ENCODE data around the gene NRG3. TPM values are rescaled to one million over a fixed set of nuclear protein-coding genes. Genes with fewer than 3 reads are reported as not detected.

NRG3 gene
- total RNA-seq, 1 experiment from 2014 or later = not detected

DNA sequence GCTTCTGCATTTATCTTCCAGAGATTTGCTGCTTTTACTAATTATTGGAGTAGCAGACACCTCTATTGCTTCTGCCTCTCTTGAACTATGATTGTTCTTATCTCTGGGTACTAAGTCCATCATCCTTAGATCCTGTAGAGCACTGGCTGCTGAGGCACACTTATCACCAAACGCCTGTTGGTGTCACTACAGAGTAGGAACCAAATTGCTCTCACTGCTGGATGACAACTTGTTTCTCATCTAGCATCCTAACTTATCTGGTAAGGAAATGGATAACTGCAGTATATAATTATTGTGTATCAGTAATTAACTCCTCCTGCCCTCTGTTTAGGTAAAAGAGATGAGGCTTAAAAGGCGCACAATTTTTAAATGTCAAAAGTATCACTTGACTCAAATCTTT, 1059.4 kb downstream of the NRG3 start:
- intact Hi-C loops (cut with micrococcal nuclease) = no loop called here

More for the DNA sequence above, 1059.4 kb downstream of the NRG3 start:
- RAD21 ChIA-PET (ENCODE audit: low non-redundant PET in 1 of 2, low total read pairs in 2 of 2, uncharacterized antibody in 2 of 2, unreplicated experiment in 2 of 2) = no interaction called here
- DNase-seq (ENCODE audit: low read depth, low spot score) (no peak), ATAC-seq (no peak)
- Histone ChIP-seq H3K9me3 (ENCODE audit: control insufficient read depth in 1 of 2, insufficient read depth in 1 of 2, low read depth in 1 of 2, low read length in 2 of 2) (peaks cover 3 to 6% of the 10 kb centered on the region in 2 experiments; a peak in 2 of 4 replicates), H3K9ac (ENCODE audit: low read length) (no peak overlapping the region), H3K79me2 (ENCODE audit: insufficient read depth, low read length) (no peaks in the 10 kb centered on the region), H3K4me1 (ENCODE audit: control insufficient read depth in 1 of 2, insufficient read depth in 2 of 2, low read length in 2 of 2) (no peaks in the 10 kb centered on the region), H4K20me1 (ENCODE audit: insufficient read depth) (no peaks in the 10 kb centered on the region), H3K27me3 (ENCODE audit: insufficient read depth, low read length) (no peaks in the 10 kb centered on the region), H2AFZ (ENCODE audit: low read depth, low read length, poor library complexity, severe bottlenecking) (no peak overlapping the region), H3K9me2 (ENCODE audit: insufficient read depth) (no peaks in the 10 kb centered on the region), H3K27ac (ENCODE audit: low read depth, low read length) (no peak overlapping the region), H3K4me2 (ENCODE audit: low read length) (no peak overlapping the region), H3K4me3 (replicated peaks in 1 of 2; ENCODE audit: low read depth in 1 of 2, low read length in 2 of 2) (no peak overlapping the region), H3K36me3 (ENCODE audit: control insufficient read depth in 1 of 2, insufficient read depth in 2 of 2, low read length in 2 of 2) (no peaks in the 10 kb centered on the region)
- CTCF ChIA-PET = no interaction called here
- POLR2A ChIA-PET = no interaction called here
- no peak for TF ChIP-seq ZNF274 (IDR thresholded peaks at IDR 0.05; ENCODE audit: low read depth, low read length)
- TF ChIP-seq CBX3 (IDR thresholded peaks at IDR 0.05; ENCODE audit: low read depth) = no peak
- no peak for TF ChIP-seq EZH2 (IDR thresholded peaks at IDR 0.05)
- TF ChIP-seq CEBPB (IDR thresholded peaks at IDR 0.05; ENCODE audit: low read depth) = no peak
- TF ChIP-seq YY1 (IDR thresholded peaks at IDR 0.05; ENCODE audit: extremely low read depth, insufficient replicate concordance, low read depth, low read length) = no peak
- TF ChIP-seq SIN3A (IDR thresholded peaks at IDR 0.05; ENCODE audit: low read depth) = no peak
- no peak for TF ChIP-seq TCF7L2 (IDR thresholded peaks at IDR 0.05; ENCODE audit: borderline replicate concordance, extremely low read depth, insufficient read depth, insufficient read length)
- TF ChIP-seq, protein P1, sequence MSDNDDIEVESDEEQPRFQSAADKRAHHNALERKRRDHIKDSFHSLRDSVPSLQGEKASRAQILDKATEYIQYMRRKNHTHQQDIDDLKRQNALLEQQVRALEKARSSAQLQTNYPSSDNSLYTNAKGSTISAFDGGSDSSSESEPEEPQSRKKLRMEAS (IDR thresholded peaks at IDR 0.05) = no peak
- TF ChIP-seq, protein P2, sequence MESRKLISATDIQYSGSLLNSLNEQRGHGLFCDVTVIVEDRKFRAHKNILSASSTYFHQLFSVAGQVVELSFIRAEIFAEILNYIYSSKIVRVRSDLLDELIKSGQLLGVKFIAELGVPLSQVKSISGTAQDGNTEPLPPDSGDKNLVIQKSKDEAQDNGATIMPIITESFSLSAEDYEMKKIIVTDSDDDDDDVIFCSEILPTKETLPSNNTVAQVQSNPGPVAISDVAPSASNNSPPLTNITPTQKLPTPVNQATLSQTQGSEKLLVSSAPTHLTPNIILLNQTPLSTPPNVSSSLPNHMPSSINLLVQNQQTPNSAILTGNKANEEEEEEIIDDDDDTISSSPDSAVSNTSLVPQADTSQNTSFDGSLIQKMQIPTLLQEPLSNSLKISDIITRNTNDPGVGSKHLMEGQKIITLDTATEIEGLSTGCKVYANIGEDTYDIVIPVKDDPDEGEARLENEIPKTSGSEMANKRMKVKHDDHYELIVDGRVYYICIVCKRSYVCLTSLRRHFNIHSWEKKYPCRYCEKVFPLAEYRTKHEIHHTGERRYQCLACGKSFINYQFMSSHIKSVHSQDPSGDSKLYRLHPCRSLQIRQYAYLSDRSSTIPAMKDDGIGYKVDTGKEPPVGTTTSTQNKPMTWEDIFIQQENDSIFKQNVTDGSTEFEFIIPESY (IDR thresholded peaks at IDR 0.05; ENCODE audit: extremely low read depth, insufficient replicate concordance, low read length) = no peak
- TF ChIP-seq JUND (IDR thresholded peaks at IDR 0.05) = no peak
- TF ChIP-seq ZFX (IDR thresholded peaks at IDR 0.05) = no peak
- no peak for TF ChIP-seq RAD21 (IDR thresholded peaks at IDR 0.05; ENCODE audit: low read depth)
- TF ChIP-seq, protein P3, sequence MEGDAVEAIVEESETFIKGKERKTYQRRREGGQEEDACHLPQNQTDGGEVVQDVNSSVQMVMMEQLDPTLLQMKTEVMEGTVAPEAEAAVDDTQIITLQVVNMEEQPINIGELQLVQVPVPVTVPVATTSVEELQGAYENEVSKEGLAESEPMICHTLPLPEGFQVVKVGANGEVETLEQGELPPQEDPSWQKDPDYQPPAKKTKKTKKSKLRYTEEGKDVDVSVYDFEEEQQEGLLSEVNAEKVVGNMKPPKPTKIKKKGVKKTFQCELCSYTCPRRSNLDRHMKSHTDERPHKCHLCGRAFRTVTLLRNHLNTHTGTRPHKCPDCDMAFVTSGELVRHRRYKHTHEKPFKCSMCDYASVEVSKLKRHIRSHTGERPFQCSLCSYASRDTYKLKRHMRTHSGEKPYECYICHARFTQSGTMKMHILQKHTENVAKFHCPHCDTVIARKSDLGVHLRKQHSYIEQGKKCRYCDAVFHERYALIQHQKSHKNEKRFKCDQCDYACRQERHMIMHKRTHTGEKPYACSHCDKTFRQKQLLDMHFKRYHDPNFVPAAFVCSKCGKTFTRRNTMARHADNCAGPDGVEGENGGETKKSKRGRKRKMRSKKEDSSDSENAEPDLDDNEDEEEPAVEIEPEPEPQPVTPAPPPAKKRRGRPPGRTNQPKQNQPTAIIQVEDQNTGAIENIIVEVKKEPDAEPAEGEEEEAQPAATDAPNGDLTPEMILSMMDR (IDR thresholded peaks at IDR 0.05 in 2 of 3, conservative IDR thresholded peaks at IDR 0.05 in 1 of 3; ENCODE audit: borderline replicate concordance in 1 of 3, insufficient read depth in 1 of 3, low read depth in 2 of 3, low read length in 2 of 3) = no peak
- no peak for TF ChIP-seq POLR2A (IDR thresholded peaks at IDR 0.05; ENCODE audit: borderline replicate concordance, extremely low read depth, insufficient read depth, insufficient read length)
- no TSS peak for BruUV-seq (replicated peaks)
